ENCODE measurements around the gene FAM131A.

- TF ChIP-seq CTCF (IDR thresholded peaks at IDR 0.05), result no peak
- no peak for TF ChIP-seq POLR2A (IDR thresholded peaks at IDR 0.05)
Measured at GRCh38 chr3:184395320-184395660, 57.9 kb downstream of the FAM131A start.

All from right lobe of liver (tissue), 4 donors.